ENCODE results near the gene PSMA8.
"Not testable (repeated sequence)": the region's sequence is repeated elsewhere in the genome, so short reads cannot be mapped to it uniquely, and the experiment has no call there.

The PSMA8 gene

GRCh38 chr18:26133652-26134051 lies at the start of gene PSMA8:
Gene PSMA8 (plus strand): TSS chr18:26133869. CDS start chr18:26133966, 97 bp downstream.
- peak; percentile 49 for DNase-seq

- DNase-seq = no peak
Measured at GRCh38 chr18:26085056-26085455, 48.6 kb upstream of the PSMA8 start.

GRCh38 chr18:26086959-26087358 lies 46.7 kb upstream of the PSMA8 start:
- DNase-seq = no peak

- peak; percentile 3 for DNase-seq
Measured at GRCh38 chr18:26088487-26088886, 45.2 kb upstream of the PSMA8 start.

GRCh38 chr18:26089293-26090129 lies 44.2 kb upstream of the PSMA8 start:
- peak; percentile 32 for DNase-seq

GRCh38 chr18:26090130-26091046 lies 43.3 kb upstream of the PSMA8 start, which contains the start of gene SS18:
Gene SS18 (minus strand): TSS chr18:26090613. CDS start chr18:26090569, 44 bp downstream.
- DNase-seq = peak; percentile 95

- peak; percentile 76 for DNase-seq
Measured at GRCh38 chr18:26091047-26091630, 42.5 kb upstream of the PSMA8 start.

- no peak for DNase-seq
Measured at GRCh38 chr18:26096852-26097251, 36.8 kb upstream of the PSMA8 start.

- DNase-seq = no peak
Measured at GRCh38 chr18:26097563-26097962, 36.1 kb upstream of the PSMA8 start.

- peak; percentile 46 for DNase-seq
Measured at GRCh38 chr18:26103579-26103978, 30.1 kb upstream of the PSMA8 start.

GRCh38 chr18:26104035-26104434 lies 29.6 kb upstream of the PSMA8 start:
- no peak for DNase-seq

GRCh38 chr18:26119246-26119645 lies 14.4 kb upstream of the PSMA8 start:
- DNase-seq = no peak

GRCh38 chr18:26121476-26121875 lies 12.2 kb upstream of the PSMA8 start:
- DNase-seq = no peak

GRCh38 chr18:26121994-26122393 lies 11.7 kb upstream of the PSMA8 start:
- DNase-seq = not testable (repeated sequence)

- no peak for DNase-seq
Measured at GRCh38 chr18:26127786-26128185, 5.9 kb upstream of the PSMA8 start.

GRCh38 chr18:26128192-26128591 lies 5.5 kb upstream of the PSMA8 start:
- not testable (repeated sequence) for DNase-seq

GRCh38 chr18:26134107-26134506 lies 438 bp downstream of the PSMA8 start:
- DNase-seq = no peak

- no peak for DNase-seq
Measured at GRCh38 chr18:26135548-26135947, 1.9 kb downstream of the PSMA8 start.

- no peak for DNase-seq
Measured at GRCh38 chr18:26157326-26157725, 23.7 kb downstream of the PSMA8 start.

GRCh38 chr18:26159353-26159752 lies 25.7 kb downstream of the PSMA8 start:
- DNase-seq = no peak

GRCh38 chr18:26164571-26164970 lies 30.9 kb downstream of the PSMA8 start:
- no peak for DNase-seq

- DNase-seq = not testable (repeated sequence)
Measured at GRCh38 chr18:26167592-26167991, 33.9 kb downstream of the PSMA8 start.

- no peak for DNase-seq
Measured at GRCh38 chr18:26175481-26175880, 41.8 kb downstream of the PSMA8 start.

Measured in activated CD4-positive, alpha-beta T cell treated with anti-CD3 and anti-CD28 coated beads, Interleukin-2, Interleukin-6, amounts not matched to agents 100 ng/mL and 50 ng/mL, durations not matched to agents 16 hours and 8 hours (primary cell).